ENCODE results near the gene SDK2. TPM values are rescaled to one million over a fixed set of nuclear protein-coding genes. Genes with fewer than 3 reads are reported as not detected.

SDK2 gene
- total and polyA plus RNA-seq, 2 of the 4 experiments (the other 2 are of a cell fraction), result under 0.01 to 0.03 TPM

- ATAC-seq (ENCODE audit: low read depth) (no peak), DNase-seq (no peak)
- Histone ChIP-seq H2BK5ac (ENCODE audit: low read depth, low read length, poor library complexity, severe bottlenecking) (no peak overlapping the region), H3K4ac (ENCODE audit: low read depth, low read length) (no peak overlapping the region), H3K27ac (ENCODE audit: insufficient read depth, low read length) (no peak overlapping the region), H3K4me3 (ENCODE audit: insufficient read depth, low read depth, low read length) (no peak overlapping the region), H4K20me1 (ENCODE audit: insufficient read depth, low read length) (no peaks in the 10 kb centered on the region), H3K23ac (ENCODE audit: low read depth, low read length) (no peak overlapping the region), H3K14ac (replicated peaks; ENCODE audit: low read depth, low read length) (no peak overlapping the region), H3K4me1 (ENCODE audit: control insufficient read depth, insufficient read depth, low read length) (no peaks in the 10 kb centered on the region), H2AK5ac (ENCODE audit: low read depth, low read length) (no peak overlapping the region), H2BK120ac (ENCODE audit: low read depth, low read length) (no peak overlapping the region), H3K79me1 (ENCODE audit: low read depth in 1 of 2, low read length in 2 of 2) (no peaks in the 10 kb centered on the region), H3K56ac (ENCODE audit: extremely low read depth, insufficient read depth, low read length) (no peak overlapping the region), H4K91ac (ENCODE audit: insufficient read depth, low read depth, low read length) (no peak overlapping the region), H4K5ac (ENCODE audit: low read depth, low read length) (no peak overlapping the region), H4K8ac (ENCODE audit: low read depth in 2 of 2, low read length in 2 of 2) (no peak overlapping the region), H3K9me3 (ENCODE audit: control insufficient read depth, insufficient read depth, low read length) (no peaks in the 10 kb centered on the region), H2AK9ac (replicated peaks; ENCODE audit: low read depth, low read length, poor library complexity) (no peak overlapping the region), H3K4me2 (ENCODE audit: low read depth, low read length) (no peak overlapping the region), H3K18ac (ENCODE audit: low read depth, low read length) (no peak overlapping the region), H2BK20ac (ENCODE audit: low read depth, low read length) (no peak overlapping the region), H3K27me3 (ENCODE audit: control insufficient read depth, insufficient read depth, low read length) (no peaks in the 10 kb centered on the region; the same call in 1 of the 2 replicates), H2AFZ (replicated peaks; ENCODE audit: low read length, poor library complexity) (no peak overlapping the region), H3K9me1 (ENCODE audit: insufficient read depth, low read length) (no peaks in the 10 kb centered on the region), H3K9ac (ENCODE audit: low read depth, low read length) (no peak overlapping the region), H2BK15ac (ENCODE audit: low read depth, low read length) (no peak overlapping the region), H3K36me3 (ENCODE audit: control insufficient read depth, insufficient read depth, low read length) (no peaks in the 10 kb centered on the region)
- ChIA-PET CTCF (interaction anchor here (1.4 kb wide), 1 partner anchor 15 kb away, joined by 3 read pairs; no protein-coding TSS in a partner anchor), POLR2A (ENCODE audit: unreplicated experiment) (no interaction called here)
- intact Hi-C loops (cut with micrococcal nuclease), result no loop called here
- no TSS peak for BruUV-seq (replicated peaks)
- dilution Hi-C loops (cut with HindIII; ENCODE audit: low sequenced_read_pairs, unreplicated experiment), result no loop called here
- TF ChIP-seq SMC3 (IDR thresholded peaks at IDR 0.05; ENCODE audit: low read depth, low read length), result no peak
- TF ChIP-seq CHD1 (IDR thresholded peaks at IDR 0.05; ENCODE audit: low read depth, low read length), result no peak
- no peak for TF ChIP-seq USF2 (IDR thresholded peaks at IDR 0.05; ENCODE audit: low read depth, low read length)
- no peak for TF ChIP-seq CTCF (conservative IDR thresholded peaks at IDR 0.05; ENCODE audit: low read depth, low read length)
- no peak for TF ChIP-seq POLR2A (IDR thresholded peaks at IDR 0.05; ENCODE audit: low read depth, low read length)
- no peak for TF ChIP-seq BHLHE40 (IDR thresholded peaks at IDR 0.05; ENCODE audit: low read depth, low read length)
- TF ChIP-seq MAFK (IDR thresholded peaks at IDR 0.05; ENCODE audit: low read depth, low read length), result no peak
- TF ChIP-seq NFE2L2 (IDR thresholded peaks at IDR 0.05; ENCODE audit: low read depth, low read length), result no peak
- TF ChIP-seq MXI1 (IDR thresholded peaks at IDR 0.05; ENCODE audit: borderline replicate concordance, low read depth, low read length), result no peak
- WGBS, 2 experiments (ENCODE audit: extremely low coverage in 2 of 2, insufficient read length in 1 of 2), result no CpG with 5 or more reads among the region's 12 CpGs
- in situ Hi-C loops (cut with MboI; ENCODE audit: low sequenced_read_pairs), result no loop called here
These were observed 222.1 kb downstream of the SDK2 start for GRCh38 chr17:73422121-73422520.
